GM18499 (cell line): Measurements from ENCODE around the gene SEC24D.
A peak's percentile ranks its signal among the peaks of the same experiment; 100 is the strongest.
"Not testable (repeated sequence)": the region's sequence is repeated elsewhere in the genome, so short reads cannot be mapped to it uniquely, and the experiment has no call there.

Experiments used
- ATAC-seq: cut with Tn5 transposase; IDR thresholded peaks from one replicate; pipeline ENCODE4 v1.9.1; 2021; ENCODE audit warnings: moderate number of reproducible peaks; ENCODE audit not compliant: insufficient read depth, unreplicated experiment

SEC24D gene

GRCh38 chr4:118776955-118777640 is 58.8 kb downstream of the SEC24D start:
- ATAC-seq: not testable (repeated sequence)

- no peak for ATAC-seq
Observed at GRCh38 chr4:118776157-118776954, 59.6 kb downstream of the SEC24D start.

DNA sequence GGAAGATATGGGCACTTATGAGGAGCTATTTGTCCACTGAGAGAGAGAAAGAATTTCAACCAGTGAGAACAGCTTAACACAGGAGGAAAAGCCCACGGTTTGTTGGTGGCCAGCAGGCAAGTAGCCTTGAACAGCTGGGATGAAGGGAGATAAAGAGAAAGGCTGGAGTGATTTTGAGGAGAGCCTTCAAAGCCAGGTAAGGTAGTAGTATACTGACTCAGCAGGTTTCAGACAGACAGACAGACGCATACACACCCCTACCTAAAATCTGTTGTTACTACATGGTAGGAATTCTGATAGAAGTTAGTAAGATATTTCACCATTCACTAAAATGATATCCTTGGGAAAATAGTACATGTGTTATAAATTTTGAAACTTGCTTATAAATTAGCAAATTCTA is 60.5 kb downstream of the SEC24D start:
- no peak for ATAC-seq

DNA sequence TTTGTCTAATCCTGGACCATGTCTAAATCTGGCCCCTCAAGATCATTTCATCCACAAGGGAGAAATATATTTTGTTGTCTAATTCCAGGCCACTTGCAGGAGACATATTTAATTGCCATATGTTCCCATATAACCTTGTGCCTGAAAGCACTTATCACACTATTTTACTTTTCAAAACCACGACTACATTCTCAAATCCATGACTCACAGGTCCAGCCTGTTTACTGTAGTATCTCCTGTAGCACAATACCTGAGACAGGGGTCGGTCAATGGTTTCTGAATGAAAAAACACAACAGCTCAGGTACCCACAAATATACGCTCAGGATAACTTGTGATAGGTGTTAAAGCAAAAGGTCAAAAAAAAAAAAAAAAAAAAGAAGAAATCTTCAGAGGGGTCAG is 60.9 kb downstream of the SEC24D start:
- no peak for ATAC-seq

DNA sequence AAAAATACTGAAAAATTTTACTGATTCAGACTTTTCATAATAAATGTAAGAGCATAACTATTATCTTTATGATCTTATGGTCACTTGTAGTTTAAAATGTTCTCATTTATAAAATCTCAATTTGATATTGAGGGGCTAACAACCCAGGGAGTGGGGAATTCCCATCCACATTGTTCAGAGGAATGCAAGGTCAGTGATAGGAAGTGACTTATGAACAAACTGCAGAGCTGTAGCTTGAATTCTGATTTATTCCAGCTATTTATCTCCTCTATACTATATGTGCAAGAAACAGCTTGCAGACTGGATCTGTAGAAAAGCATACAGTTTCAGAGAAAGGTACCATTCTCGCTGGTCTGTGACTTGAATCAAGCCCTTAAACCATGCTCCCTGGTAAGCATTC is 61.6 kb downstream of the SEC24D start:
- no peak for ATAC-seq

- no peak for ATAC-seq
Observed at GRCh38 chr4:118773429-118773792, 62.5 kb downstream of the SEC24D start.

- no peak for ATAC-seq
Observed at GRCh38 chr4:118772767-118773428, 63.0 kb downstream of the SEC24D start.

- ATAC-seq: peak; percentile 84
Observed at GRCh38 chr4:118772081-118772766, 63.7 kb downstream of the SEC24D start.

DNA sequence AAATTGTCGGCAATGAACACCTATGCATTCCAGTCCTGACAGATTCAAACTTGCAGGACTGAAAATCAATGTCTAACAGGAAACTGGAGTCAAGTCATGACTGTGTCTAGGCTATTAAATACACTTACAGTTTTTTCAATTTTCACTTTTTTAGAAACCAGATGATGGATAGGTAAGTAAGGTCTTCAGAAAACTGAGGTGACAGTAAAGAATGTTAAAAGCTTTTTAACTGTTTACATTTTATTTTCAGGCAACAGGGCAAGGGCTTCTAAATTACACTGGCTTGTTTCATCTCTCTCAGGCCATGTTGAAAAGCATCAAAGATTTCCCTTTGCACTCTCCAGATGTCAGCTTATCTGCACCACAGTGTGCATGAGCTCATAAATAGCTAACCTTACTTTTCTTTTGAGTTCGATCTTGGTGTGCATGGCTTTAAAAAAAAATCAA is 65.2 kb downstream of the SEC24D start:
- ATAC-seq: no peak

GRCh38 chr4:118769161-118769560 is 66.8 kb downstream of the SEC24D start:
- no peak for ATAC-seq

DNA sequence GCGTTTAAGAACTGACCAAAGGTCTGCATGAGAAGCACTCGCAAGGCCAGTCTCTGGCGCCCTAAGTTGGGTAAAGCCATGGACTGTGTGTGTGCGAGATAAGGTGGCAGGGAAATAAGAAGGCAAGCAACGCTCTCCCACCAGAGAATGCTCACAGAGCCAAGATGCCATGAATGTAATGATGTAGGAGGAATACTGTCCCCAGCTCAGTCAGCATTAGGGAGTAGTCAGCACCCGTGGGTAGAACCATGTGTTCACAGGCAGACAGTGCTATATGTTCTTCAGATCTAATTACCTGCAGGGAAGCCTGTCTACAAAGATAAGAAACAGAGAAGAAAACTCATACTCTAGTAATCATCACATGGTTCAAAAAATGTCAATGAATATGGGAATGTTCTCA is 68.8 kb downstream of the SEC24D start:
- no peak for ATAC-seq

DNA sequence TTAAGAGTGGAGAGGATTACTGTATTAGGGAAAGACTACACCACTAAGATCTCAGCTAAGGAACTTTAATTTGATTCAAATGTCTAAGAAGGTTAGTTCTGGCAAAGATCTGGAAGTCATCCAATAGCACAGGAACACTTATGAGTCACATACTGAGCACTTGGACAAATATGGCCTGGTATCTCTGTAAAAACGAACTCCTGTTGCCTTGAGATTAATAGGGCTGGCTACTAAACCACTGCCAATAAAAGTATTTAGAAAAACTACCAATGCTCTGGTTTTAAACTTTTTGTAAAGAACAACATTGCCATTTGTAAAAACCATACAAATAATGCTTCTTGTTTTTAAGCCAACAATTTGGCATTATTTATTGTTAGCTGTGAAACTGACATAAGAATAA is 70.5 kb downstream of the SEC24D start:
- ATAC-seq: no peak

DNA sequence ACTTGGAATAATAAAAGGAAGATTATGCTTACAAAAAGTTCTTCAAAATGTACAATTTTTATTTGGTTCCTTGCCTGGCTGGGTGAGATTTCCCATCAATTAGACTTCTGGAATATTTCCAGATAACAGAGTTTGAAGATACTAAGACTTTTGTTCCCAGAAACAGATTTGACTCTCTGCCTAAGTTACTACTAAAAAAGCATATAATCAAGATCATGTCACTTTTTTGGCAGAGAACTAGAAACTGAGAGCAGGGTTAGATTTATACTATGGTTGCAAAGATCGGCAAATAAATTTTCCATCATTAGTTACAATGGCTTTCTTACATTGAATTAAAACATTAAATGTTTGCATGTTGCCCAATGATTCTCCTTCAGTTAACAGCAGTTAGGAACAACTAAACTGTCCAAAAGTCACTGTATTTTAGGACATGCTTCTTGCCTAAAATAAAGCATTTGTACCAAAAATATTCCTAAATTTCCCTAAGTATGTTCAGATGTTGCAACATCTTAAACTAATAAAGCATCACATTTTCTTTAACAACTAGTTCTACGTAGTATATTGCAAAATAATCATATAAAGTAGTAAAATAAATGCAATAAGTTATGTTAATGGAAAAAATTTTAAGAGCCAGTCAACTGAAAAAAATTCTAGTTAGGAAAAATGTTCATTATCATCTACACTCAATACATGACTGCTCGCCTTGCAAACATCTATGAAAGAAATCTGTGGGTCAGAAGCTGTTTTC is 73.0 kb downstream of the SEC24D start:
- no peak for ATAC-seq

GRCh38 chr4:118762155-118762554 is 73.8 kb downstream of the SEC24D start:
- no peak for ATAC-seq

GRCh38 chr4:118761397-118762016 is 74.4 kb downstream of the SEC24D start:
- no peak for ATAC-seq

- peak; percentile 100 for ATAC-seq
Observed at GRCh38 chr4:118760493-118760892, 75.4 kb downstream of the SEC24D start.

- peak; percentile 26 for ATAC-seq
Observed at GRCh38 chr4:118760092-118760491, 75.8 kb downstream of the SEC24D start.

DNA sequence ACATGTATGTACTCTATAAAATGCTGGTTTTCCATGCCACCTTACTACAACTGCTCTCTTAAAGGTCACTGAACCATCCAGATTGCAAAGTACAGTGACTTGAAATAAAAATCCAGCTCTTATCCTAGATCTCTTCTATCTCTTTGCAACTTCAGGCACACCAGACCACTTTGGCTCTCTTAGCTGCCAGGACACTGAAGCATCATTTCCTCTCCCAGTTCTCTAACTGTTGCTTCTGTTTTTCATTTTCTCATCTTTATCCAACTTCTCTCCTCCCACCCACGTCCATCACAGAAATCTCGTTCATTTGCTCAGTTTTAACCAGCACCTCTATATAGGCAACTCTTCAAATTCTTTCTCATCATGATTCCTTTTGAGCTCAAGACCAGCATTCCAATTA is 76.4 kb downstream of the SEC24D start:
- no peak for ATAC-seq

DNA sequence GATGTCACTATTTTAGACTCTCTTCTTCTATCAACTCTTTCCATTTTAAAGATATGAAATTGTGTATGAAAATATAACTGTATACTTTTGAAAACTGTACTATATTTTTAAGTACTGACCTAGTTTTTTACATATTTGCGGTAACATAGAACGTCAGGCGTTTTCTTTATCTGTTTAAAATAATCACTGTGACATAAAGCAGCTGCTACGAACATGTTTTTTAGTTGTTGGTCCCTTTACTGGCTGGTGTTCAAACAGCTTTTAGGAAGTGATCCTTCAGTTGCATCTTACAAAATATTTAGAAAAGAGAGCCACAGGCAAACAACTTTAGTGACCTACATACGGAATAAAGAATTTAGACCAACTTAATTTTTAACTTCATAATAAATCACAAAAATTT is 77.6 kb downstream of the SEC24D start:
- no peak for ATAC-seq
